22Rv1 (cell line): Measurements from ENCODE around the gene SIGLEC9.

Experiments used
- H3K27ac ChIP-seq: fragments of 450-650 bp; 2 replicates; pipeline ENCODE4 v1.5.1; 2017
- ZFX ChIP-seq: fragments of 450-650 bp; IDR thresholded peaks from 2 replicates; pipeline ENCODE4 v1.6.1; 2017; ENCODE audit warnings: antibody characterized with exemption, borderline replicate concordance
- TF ChIP-seq, protein P1 (sequence below): fragments of 450-650 bp; IDR thresholded peaks from 2 replicates; pipeline ENCODE4 v1.5.1; 2017; ENCODE audit warnings: mild to moderate bottlenecking

The SIGLEC9 gene

DNA sequence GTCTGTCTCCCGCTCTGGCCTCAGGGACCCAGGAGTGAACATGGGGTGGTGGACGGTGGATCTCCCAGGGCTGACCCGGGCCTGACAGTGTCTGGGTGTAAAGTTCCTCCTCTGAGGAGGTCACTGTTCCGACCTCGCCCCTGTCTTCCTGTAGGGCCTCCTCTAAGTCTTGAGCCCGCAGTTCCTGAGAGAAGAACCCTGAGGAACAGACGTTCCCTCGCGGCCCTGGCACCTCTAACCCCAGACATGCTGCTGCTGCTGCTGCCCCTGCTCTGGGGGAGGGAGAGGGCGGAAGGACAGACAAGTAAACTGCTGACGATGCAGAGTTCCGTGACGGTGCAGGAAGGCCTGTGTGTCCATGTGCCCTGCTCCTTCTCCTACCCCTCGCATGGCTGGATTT lies at the start of gene SIGLEC9:
Gene SIGLEC9 (plus strand): TSS at position 178 of the 400 bp plus-strand sequence. CDS start 69 bp downstream, at position 247.
- TF ChIP-seq, protein P1, sequence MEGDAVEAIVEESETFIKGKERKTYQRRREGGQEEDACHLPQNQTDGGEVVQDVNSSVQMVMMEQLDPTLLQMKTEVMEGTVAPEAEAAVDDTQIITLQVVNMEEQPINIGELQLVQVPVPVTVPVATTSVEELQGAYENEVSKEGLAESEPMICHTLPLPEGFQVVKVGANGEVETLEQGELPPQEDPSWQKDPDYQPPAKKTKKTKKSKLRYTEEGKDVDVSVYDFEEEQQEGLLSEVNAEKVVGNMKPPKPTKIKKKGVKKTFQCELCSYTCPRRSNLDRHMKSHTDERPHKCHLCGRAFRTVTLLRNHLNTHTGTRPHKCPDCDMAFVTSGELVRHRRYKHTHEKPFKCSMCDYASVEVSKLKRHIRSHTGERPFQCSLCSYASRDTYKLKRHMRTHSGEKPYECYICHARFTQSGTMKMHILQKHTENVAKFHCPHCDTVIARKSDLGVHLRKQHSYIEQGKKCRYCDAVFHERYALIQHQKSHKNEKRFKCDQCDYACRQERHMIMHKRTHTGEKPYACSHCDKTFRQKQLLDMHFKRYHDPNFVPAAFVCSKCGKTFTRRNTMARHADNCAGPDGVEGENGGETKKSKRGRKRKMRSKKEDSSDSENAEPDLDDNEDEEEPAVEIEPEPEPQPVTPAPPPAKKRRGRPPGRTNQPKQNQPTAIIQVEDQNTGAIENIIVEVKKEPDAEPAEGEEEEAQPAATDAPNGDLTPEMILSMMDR = no peak
- no peak for TF ChIP-seq ZFX
- H3K27ac ChIP-seq = no peak within 1 kb of the TSS

DNA sequence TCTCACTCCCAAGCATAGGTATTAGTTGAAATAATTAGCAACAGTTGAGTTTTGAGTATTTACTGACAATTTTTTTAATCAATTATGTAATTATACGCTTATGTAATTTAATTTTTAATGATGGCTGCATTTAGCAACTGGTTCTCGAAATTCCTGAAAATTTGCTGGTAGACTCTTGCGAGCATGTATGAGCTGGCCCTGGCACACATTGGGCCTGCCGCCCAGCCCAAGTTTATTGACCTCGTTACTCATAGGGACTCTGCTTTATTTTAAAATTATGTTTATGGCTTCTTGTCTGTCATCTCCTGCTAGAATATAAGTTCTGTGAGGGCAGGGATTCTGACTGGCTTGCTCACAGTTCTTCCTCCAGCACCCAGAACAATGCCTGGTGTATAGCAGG lies 48.7 kb upstream of the SIGLEC9 start:
- no peak overlapping the region for H3K27ac ChIP-seq
- TF ChIP-seq, protein P1 = no peak
- no peak for TF ChIP-seq ZFX

- no peak for TF ChIP-seq ZFX
- TF ChIP-seq, protein P1 = no peak
- H3K27ac ChIP-seq = no peak overlapping the region
Observed at GRCh38 chr19:51076631-51077213, 48.0 kb upstream of the SIGLEC9 start.

DNA sequence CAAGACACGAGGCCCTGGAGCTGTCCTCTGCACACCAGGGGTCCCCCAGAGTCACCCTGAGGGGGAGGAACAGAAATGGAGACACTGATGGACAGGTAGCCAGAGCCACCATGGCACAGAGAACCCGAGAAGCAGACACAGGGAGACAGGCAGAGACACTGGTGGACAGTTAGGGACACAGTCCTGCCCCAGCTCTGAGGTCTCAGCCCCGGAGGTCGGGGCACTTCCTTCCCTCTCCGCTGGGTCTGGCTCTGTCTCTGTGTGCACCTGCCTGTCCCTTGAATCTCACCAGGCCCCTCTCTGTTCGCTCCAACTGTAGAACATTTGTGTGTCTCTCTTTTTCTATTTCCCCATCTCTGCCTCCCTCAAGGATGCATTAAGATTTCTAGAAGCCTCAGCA lies 46.6 kb upstream of the SIGLEC9 start:
- no peak overlapping the region for H3K27ac ChIP-seq
- no peak for TF ChIP-seq ZFX
- TF ChIP-seq, protein P1 = no peak

- TF ChIP-seq, protein P1 = no peak
- TF ChIP-seq ZFX = no peak
Observed at GRCh38 chr19:51078731-51079130, 46.0 kb upstream of the SIGLEC9 start.

GRCh38 chr19:51079481-51080110 lies 45.1 kb upstream of the SIGLEC9 start:
- TF ChIP-seq, protein P1 = no peak
- TF ChIP-seq ZFX = no peak

More at GRCh38 chr19:51078731-51079130, 46.0 kb upstream of the SIGLEC9 start:
- no peak overlapping the region for H3K27ac ChIP-seq

DNA sequence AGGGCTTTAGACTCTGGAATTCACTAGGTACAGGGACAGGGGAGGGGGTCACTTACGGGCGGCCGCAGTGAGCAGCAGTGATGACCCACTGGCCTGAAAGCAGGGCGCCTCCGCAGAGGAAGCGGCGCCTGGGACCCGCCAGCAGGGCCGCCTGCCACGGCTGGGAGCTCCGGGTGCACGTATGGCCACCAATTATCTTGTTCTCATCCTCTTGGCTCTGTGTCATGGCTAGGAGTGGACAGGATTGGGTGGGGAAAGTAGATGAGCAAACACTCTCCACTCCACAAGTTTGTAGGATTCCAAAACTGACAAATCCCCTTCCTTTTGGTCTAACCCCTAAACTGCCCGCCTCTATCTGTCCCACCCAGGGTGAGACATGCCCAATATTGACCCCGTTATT lies 43.2 kb upstream of the SIGLEC9 start:
- H3K27ac ChIP-seq = no peak overlapping the region
- TF ChIP-seq, protein P1 = no peak
- TF ChIP-seq ZFX = no peak

More at GRCh38 chr19:51079481-51080110, 45.1 kb upstream of the SIGLEC9 start:
- H3K27ac ChIP-seq = no peak overlapping the region
